CD1c-positive myeloid dendritic cell (primary cell): ENCODE results near the gene CELF5.

Source experiments
- DNase-seq: peaks from one replicate; pipeline ENCODE4 v3.0.0-alpha.2; 2016; ENCODE audit errors: extremely low spot score

The CELF5 gene

GRCh38 chr19:3344608-3345598 lies 120.4 kb downstream of the CELF5 start:
- no peak for DNase-seq

- no peak for DNase-seq
Measured at GRCh38 chr19:3345850-3346460, 121.5 kb downstream of the CELF5 start.
